HG03095 (cell line): ENCODE results near the gene FNDC3B.

Experiments used
- ATAC-seq: cut with Tn5 transposase; IDR thresholded peaks from one replicate; pipeline ENCODE4 v1.9.1; 2021; ENCODE audit warnings: moderate library complexity; ENCODE audit not compliant: unreplicated experiment

Gene FNDC3B

DNA sequence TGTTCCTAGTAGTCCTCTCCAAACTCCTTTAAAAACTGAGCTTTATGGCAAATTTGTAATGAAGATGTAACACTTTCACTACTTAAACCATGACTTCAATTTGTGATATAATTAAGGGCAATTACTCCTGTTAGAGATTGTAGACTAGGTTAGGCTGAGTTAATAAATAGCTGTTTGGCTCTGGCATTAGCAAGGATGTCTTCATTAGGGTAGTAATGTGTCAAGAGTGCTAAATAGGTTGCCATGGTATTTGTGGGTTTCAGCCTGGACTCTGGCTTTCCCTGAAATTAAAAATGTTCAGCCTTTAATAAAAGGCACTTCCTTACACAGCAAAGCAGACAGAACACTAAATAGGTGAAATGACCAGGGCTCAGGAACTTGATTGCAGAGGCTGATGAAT is 337.0 kb downstream of the FNDC3B start:
- no peak for ATAC-seq

DNA sequence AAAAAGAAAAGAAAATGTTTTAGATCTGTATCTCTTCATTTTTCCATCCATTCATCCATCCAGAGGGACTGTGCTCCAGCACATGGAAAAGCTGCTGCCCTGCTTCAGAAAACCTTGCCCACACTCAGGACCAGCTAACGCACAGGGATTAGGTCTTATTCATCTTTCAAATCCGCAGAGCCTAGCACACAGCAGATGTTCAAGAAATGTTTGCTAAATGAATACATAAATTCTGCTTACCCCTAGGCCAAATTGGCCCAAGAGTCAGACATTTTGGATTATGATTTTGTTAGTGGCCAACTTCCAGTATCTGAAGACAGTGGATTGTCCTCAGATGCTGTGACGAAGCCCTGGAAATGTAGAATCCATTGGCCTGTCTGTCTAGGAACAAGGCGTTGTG is 337.5 kb downstream of the FNDC3B start:
- ATAC-seq, result no peak

DNA sequence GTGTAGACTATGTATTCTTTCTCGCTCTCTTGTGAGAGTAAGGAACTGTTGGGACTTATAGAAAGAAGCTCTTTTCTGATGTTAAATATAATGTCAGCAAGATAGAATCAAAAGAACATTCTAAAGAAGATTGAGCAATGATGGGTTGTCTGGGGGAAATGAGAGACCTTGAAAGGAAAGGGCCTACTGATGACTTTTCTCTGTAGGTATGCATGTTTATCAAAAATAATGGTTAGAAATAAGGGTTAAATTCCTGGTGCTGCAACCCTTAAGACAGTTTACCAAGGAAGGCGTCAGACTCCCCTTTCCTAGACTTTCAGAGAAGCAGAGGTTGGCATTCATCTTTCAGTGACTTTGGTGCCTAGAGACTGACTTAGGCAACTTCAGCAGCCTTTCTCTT is 339.1 kb downstream of the FNDC3B start:
- no peak for ATAC-seq

DNA sequence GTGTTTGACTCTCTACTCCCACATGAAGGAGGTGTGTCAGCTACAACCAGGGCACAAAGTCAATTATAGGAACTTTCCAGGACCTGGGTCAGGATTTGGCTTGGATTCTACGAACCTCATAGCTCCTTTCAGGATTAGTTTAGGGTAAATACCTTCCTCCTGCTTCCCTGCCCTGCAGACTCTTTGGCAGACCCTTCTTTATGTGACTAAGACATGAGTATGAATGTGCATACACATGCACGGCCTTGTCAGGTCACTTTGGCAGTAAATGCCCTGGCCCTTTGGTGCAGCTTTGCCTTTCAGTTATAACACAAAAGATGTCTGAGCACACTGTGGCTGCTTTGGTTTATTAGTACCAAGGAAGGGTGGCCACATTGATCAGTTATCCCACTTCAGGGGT is 340.0 kb downstream of the FNDC3B start:
- no peak for ATAC-seq

DNA sequence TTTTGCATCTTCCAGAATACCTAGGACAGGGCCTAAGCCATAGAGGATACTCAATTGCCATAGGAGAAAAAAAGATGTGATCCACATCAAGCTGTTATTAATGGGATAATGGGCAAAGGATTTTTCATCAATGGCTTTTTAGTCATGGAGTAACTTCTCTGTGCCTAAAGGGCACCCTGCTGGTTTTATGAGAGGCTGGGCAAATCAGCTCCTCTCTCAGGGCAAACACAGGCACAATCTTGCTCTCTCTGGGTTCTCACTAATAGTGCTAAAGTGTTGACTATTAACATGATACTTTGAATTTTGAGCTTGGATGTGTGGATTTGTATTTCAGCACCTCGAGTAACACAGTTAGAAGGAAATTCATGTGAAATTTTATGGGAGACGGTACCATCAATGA is 341.3 kb downstream of the FNDC3B start:
- ATAC-seq, result no peak

DNA sequence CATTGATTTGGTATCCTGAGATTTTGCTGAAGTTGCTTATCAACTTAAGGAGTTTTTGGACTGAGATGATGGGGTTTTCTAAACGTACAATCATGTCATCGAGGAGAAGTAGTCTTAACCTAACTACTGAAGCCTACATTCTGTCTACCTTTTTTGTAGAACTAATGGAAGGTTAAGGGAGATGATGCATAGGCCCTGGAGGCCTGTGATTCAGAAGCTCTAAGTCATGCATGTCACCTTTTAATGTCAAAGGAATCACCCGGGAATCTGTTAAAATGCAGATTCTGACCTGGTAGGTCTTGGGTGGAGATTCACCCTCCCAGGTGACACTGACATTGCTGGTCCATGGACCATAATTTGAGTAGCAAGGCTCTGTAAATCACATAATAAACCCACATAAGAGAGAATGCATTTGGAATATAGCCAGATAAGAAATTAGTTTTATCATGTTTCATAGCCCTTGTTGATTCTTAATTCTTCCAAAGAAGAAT is 344.0 kb downstream of the FNDC3B start:
- no peak for ATAC-seq

DNA sequence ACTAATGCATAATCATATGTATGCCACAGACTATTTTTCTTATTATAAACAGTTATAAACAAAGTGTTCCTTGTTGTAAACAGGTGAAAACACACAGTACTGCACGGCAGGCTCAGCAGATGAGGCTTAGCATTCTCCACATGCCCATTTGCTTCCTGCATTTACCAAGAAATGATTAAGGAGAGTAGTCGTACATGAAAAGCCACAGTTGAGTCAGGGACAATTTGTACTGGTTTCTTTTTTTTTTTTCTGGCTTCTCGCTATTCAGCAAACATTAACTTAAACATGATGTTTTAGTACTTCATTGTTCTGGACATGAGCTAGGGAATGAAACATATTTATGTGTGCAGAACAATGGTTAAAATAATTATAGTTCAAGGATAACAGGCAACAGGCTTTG is 345.5 kb downstream of the FNDC3B start:
- ATAC-seq, result no peak

DNA sequence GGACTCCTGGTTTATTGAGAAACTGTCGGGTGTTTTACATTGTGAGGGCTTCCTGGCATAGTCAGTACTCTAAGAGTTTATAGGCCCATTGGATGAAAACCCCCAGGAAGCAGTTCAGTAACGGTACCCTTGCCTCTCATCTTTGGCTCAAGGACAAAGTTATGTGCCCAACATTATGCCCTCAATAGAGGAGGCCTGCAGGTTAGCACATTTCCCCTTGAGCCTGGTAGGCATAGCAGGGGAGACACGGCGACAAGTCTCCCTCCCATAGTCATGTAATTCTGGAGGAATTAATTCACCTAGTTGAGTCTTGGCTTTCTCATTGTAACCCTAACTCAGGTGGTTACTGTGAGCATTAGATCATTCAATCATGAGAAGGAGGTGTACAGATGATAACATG is 348.4 kb downstream of the FNDC3B start:
- ATAC-seq, result no peak

DNA sequence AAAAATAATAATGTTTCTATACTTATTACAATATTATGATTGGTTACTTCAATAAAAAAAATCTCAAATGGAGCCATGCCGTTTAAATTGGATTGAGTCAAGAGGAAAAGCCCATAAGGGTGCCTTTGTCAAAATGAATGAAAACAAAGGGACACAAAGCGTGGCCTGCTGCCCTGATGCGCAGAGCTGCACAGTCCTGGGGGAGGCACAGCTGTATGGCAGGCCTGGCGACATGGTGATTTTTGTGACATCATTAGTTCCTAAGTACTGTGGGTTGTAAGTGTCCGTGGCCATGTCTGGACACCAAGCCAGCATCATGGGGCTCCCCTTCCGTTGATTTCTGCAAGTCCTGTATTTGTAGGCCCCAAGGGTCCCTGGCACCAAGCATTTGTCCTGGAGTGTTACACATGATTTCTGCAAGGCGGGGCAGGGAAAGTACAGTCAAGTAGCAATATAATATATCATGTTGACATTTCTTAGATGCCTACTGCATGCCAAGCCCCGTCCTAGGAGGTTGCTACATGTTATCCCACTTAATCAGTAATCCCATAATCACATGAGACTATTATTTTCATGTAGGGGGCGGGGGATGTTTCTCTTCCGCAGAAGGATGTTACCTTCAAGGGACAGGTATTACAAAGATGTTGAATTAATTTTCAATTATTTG is 349.2 kb downstream of the FNDC3B start:
- ATAC-seq, result no peak

DNA sequence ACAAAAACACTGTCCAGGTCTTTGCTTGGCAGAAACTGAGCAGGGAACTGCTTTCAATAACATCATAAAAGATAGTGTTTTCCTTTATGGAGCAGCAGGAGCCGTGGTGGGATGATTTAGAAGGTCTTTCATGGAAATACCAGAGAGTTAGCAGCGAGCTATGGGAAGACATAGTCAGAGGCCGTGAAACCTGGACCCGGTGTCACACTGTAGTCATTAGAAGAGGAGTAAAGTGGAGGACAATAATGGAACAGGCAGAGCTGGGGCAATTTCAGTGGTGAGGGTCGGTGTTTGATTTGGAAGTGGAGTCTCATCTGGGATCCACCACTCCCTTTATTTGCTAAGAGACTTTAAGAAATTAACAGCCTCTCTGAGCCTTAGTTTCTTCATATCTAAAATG is 351.4 kb downstream of the FNDC3B start:
- ATAC-seq, result no peak

DNA sequence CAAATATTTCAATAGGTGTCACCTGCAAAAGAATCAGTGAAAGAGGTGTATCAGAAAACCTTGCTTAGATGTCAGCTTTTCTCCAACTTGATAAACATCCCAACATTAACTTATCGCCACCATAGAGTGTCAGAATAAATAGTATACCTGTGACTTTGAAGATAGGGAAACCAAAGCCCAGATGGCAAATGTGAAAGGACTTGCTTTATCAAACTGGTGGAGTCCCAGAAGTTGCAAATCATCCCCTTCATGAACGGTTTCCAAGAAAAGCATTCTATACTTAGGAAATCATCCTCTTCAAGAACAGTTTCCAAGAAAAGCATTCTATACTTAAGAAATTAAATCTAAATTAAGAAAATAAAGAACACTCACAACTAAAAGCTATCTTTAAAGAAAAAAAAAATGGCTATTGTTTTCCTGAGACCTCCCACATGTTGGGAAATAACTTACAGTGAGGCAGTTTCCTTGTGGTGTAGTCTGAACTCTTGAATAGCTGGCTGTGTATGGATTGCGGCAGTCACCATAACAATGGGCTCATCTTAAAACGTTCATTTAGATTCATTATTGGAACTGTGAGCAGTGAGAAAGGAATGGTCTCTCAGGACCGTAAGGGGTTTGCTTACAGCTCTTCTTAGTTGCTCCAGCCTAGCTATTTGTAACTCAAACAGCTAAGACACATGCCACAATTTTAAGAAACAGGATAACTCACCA is 352.4 kb downstream of the FNDC3B start:
- no peak for ATAC-seq

DNA sequence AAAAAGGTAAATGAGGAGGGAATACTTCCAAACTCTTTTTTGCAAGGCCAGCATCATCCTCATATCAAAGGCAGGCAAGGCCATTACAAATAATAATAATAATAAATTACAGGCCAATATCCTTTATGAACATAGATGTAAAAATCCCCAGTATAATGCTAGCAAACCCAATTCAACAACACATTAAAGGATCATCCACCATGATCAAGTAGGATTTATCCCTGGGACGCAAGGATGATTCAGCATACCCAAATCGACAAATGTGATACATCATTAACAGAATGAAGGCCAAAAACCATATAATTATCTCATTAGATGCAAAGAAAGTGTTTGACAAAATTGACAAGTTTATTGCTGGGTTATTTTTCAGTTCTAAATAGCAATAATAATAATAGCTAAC is 355.3 kb downstream of the FNDC3B start:
- no peak for ATAC-seq

DNA sequence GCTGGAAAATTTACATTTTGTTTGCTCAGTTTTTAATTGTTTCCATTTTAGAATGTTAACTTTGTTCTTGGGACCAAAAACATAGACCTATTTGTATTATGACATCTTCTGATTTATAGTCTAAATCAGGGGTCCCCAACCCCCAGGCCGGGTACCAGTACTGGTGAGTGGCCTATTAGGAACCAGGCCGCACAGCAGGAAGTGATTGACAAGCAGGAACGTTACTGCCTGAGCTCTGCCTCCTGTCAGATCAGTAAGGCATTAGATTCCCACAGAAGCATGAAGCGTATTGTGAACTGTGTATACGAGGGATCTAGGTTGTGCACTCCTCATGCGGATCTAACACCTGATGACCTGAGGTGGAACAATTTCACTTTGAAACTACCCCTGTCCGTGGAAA is 357.0 kb downstream of the FNDC3B start:
- ATAC-seq, result no peak

DNA sequence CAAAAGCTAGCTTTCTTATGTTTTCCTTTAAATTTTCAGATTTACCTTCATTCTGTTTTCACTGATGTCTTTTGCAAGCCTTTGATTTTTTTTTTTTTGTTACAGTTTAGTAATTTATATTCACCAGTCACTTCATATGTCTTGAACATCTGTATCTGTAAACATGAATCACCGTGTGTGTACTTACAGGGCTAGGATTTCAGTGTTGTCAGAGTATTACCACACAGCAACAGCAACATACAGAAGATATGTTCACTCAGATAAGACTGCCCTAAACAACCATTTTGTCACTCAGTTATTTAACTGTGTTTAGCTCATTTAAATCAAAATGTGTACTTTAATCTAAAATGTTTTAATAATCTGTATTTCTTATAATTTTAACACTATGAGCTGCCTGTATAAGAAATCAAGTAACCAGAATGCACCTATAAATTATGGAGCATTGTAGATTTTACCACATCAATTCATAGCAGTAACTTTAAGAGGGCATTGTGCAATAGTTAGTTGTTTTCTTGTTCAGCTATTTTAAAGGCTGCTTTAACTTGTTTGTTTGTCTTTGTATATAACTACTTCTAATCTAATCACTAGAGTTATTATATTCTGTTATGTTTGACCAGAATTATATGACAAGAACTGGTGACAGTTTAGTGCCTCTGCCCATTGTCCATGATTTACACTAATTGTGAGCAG is 358.5 kb downstream of the FNDC3B start:
- ATAC-seq, result no peak

DNA sequence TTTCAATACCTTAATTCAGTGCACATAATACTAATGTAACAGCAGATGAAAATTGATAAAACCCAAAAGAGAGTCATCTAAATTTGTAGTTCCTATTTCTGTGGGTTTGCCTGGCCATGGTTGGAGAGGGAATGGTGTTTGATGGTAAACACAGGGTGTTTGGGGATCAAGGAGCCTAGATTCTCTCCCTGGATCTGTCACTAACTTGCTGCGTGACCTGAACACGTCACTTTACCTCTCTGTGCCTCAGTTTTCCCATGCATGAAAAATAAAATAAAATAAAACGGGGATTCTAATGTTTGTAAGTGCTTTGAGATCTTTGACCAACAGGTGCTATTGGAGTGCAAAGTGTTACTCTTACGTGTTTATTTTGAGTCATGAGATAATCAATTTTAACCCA is 359.1 kb downstream of the FNDC3B start:
- ATAC-seq, result no peak

DNA sequence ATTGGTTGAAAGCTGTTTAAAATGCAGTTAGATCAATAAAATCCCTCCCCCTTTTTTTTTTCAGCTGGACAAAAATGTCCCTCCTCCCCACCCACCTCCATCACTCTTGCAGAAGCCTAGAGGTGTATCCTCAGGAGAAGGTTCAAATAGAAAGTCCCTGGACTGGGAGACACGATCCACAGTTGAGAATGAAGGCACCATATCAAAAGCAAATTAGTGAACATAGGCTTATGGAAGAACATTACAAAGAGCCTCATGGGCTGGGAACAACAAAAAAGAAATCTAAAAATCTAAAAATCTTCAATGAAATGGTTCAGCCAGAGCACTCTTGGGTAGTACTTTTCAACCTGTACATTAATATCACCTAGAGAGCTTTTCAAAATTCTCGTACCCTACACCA is 362.7 kb downstream of the FNDC3B start:
- no peak for ATAC-seq

DNA sequence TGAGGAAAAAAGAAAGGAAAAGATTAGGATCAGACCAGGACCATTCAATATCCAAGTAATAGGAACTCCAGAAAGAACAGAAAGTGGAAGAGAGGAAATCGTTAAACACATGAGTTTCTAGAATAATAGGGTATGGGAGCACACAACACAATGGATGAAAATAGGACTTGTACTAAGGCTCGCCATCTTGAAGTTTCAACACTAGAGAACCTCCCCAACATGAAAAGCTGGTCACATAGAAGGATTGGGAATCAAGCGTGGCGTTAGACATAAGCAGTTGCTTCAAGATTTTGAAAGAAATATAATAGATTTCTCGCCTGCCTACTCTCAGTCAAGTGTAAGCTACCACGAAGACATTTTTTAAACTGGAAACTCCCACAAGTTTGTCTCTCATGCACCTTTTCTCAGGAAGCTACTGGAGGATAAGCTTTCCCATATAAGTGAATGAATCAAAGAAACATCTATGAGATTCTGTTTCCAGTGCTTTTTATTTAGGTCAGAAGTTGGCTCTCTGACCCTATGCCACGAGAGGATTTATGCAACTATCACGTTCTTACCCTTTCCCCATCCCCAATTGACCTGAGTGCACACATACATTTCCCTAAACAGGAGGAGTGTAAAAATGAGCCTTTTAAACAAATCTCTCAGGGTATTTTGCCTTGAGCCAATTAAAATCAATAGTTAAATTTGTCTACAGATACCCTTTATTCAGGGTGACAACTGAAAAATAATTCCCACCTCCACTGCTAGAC is 363.7 kb downstream of the FNDC3B start:
- ATAC-seq, result no peak

DNA sequence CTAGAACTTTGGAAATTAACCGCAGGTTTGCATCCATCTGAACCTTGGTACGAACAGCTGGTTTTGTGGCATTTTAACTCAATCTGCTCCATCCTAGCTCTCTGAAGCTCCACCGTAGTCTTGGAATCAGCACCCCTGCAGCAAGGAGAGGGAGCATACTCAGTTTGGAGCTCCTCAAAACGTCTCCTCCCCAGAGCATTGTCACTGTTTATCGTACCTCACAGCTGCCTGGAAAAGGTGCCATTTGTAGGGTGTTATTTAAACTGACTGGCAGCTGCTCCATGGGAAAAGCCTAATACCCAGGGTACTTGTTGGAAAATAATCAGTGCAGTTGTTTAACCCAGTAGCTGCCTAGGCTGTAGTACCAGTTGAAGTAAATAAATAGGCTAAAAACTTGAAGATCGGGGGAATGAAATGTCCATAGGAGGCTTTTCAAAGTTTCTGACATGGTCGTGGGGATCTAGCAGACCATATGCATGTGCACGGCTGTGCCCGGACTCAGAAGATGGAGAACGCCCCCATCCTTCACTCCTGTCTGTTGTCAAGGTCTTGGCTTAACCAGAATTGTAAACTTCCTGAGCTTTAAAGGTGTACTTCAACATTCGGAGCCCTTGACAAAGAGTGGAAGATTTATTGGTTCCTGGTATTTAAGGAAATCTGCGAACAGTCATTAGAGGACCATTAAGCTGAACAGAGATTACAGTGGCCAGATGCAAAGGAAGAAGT is 365.0 kb downstream of the FNDC3B start:
- ATAC-seq, result no peak

DNA sequence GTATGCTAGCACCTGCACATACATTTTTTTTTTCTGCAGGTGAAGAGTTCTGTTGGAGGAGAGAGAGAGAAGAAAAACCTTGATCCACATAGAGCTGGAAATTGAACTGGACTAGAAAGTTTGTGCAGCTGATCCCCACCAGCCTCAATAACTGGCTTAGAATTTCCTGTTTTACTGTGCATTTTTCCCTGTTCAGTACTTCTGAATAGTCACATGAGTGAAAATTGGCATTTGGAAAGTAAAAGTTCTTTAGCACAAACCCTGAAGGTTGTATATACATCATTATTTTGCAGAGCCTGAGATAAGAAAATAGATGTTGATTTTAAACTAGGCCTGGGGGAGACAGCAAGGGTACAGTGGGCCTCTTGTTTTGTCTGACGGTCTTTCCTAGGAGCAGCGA is 366.5 kb downstream of the FNDC3B start:
- no peak for ATAC-seq

DNA sequence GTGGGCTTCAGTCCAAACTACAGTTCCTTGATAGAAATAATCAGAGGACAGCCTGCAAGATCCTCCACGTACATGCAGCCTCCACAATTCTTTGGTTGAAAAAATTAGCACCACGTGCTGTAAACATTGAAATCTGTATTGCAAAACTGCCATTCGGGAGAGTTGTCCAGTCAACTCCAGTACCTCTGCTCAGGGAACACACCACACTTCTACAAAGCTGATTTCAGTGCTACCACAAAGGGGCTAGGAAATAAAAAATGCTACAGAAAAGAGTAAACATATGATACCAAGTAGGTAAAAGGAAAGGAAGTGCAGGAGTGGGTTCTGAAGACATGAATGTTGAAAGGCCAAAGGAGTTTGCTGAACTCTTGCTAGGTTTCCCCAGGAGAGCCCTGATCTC is 368.5 kb downstream of the FNDC3B start:
- no peak for ATAC-seq
